Measurements from ENCODE around the gene NHLH1. TPM values are rescaled to one million over a fixed set of nuclear protein-coding genes. Genes with fewer than 3 reads are reported as not detected.

The NHLH1 gene
- total and polyA plus RNA-seq, 2 of the 4 experiments (the other 2 are of a cell fraction), result 0.14 TPM; not detected in 1

- H3K4me2 ChIP-seq (ENCODE audit: low read depth, low read length), result no peak overlapping the region
- TF ChIP-seq CTCF (conservative IDR thresholded peaks at IDR 0.05; ENCODE audit: low read depth, low read length) (peak; percentile 45; the same call in 1 of the 2 replicates), FOS (IDR thresholded peaks at IDR 0.05; ENCODE audit: low read depth, low read length) (no peak), RAD21 (IDR thresholded peaks at IDR 0.05; ENCODE audit: low read length) (peak; percentile 29), MAZ (IDR thresholded peaks at IDR 0.05; ENCODE audit: borderline replicate concordance, low read depth, low read length) (peak; percentile 47; the same call in 1 of the 2 replicates), SMC3 (IDR thresholded peaks at IDR 0.05; ENCODE audit: low read depth, low read length) (peak; percentile 47), USF2 (IDR thresholded peaks at IDR 0.05; ENCODE audit: low read depth, low read length) (no peak)
- H4K20me1 ChIP-seq (ENCODE audit: insufficient read depth, low read length), result no peaks in the 10 kb centered on the region; the same call in 1 of the 2 replicates
- intact Hi-C loops (cut with micrococcal nuclease) (no loop called here), dilution Hi-C loops (cut with HindIII; ENCODE audit: low sequenced_read_pairs, unreplicated experiment) (no loop called here), in situ Hi-C loops (cut with MboI; ENCODE audit: low sequenced_read_pairs) (loop anchor here (10.0 kb wide), 1 partner anchor 260 kb away; the partner anchor contains the start of gene IGSF8)
- DNase-seq (peak; percentile 18), ATAC-seq (ENCODE audit: low read depth) (peak; percentile 44; the same call in 1 of the 2 replicates)
- H4K91ac ChIP-seq (ENCODE audit: insufficient read depth, low read depth, low read length), result no peak overlapping the region
- no peak overlapping the region for H2AFZ ChIP-seq (replicated peaks; ENCODE audit: low read length, poor library complexity)
- ChIA-PET CTCF (interaction anchor here (0.6 to 1.8 kb wide), 4 partner anchors 8 to 627 kb away, joined by 3 to 8 read pairs (median 4); no protein-coding TSS in a partner anchor), POLR2A (ENCODE audit: unreplicated experiment) (no interaction called here)
- no peak overlapping the region for H2BK5ac ChIP-seq (ENCODE audit: low read depth, low read length, poor library complexity, severe bottlenecking)
- no peak overlapping the region for H2BK20ac ChIP-seq (ENCODE audit: low read depth, low read length)
- H2AK5ac ChIP-seq (ENCODE audit: low read depth, low read length), result no peak overlapping the region
- peaks cover 68% of the 10 kb centered on the region for H3K36me3 ChIP-seq (ENCODE audit: control insufficient read depth, insufficient read depth, low read length)
- no peaks in the 10 kb centered on the region for H3K4me1 ChIP-seq (ENCODE audit: control insufficient read depth, insufficient read depth, low read length)
- H4K8ac ChIP-seq (ENCODE audit: low read depth in 2 of 2, low read length in 2 of 2), result no peak overlapping the region
- no peak overlapping the region for H3K23ac ChIP-seq (ENCODE audit: low read depth, low read length)
- no peak overlapping the region for H3K27ac ChIP-seq (ENCODE audit: insufficient read depth, low read length)
- BruUV-seq (replicated peaks), result no TSS peak
- H3K27me3 ChIP-seq (ENCODE audit: control insufficient read depth, insufficient read depth, low read length), result no peaks in the 10 kb centered on the region
- H3K79me1 ChIP-seq (ENCODE audit: low read depth in 1 of 2, low read length in 2 of 2), result peaks cover 2 to 3% of the 10 kb centered on the region in 2 experiments; a peak in 2 of 4 replicates
- H3K4ac ChIP-seq (ENCODE audit: low read depth, low read length), result no peak overlapping the region
- H3K9ac ChIP-seq (ENCODE audit: low read depth, low read length), result no peak overlapping the region
- H2AK9ac ChIP-seq (replicated peaks; ENCODE audit: low read depth, low read length, poor library complexity), result no peak overlapping the region
- H3K14ac ChIP-seq (replicated peaks; ENCODE audit: low read depth, low read length), result no peak overlapping the region
- no peak overlapping the region for H3K56ac ChIP-seq (ENCODE audit: extremely low read depth, insufficient read depth, low read length)
- no peak overlapping the region for H2BK15ac ChIP-seq (ENCODE audit: low read depth, low read length)
- no peaks in the 10 kb centered on the region for H3K9me3 ChIP-seq (ENCODE audit: control insufficient read depth, insufficient read depth, low read length)
- no peak overlapping the region for H2BK120ac ChIP-seq (ENCODE audit: low read depth, low read length)
- no peak overlapping the region for H3K18ac ChIP-seq (ENCODE audit: low read depth, low read length)
- H3K9me1 ChIP-seq (ENCODE audit: insufficient read depth, low read length), result no peaks in the 10 kb centered on the region; the same call in 1 of the 2 replicates
- H4K5ac ChIP-seq (ENCODE audit: low read depth, low read length), result no peak overlapping the region
- no CpG with 5 or more reads among the region's 5 CpGs for WGBS, 2 experiments (ENCODE audit: extremely low coverage in 2 of 2, insufficient read length in 1 of 2)
- no peak overlapping the region for H3K4me3 ChIP-seq (ENCODE audit: insufficient read depth, low read depth, low read length)
Observed at GRCh38 chr1:160354388-160354985, 12.4 kb upstream of the NHLH1 start.
